Spleen (tissue), 7 donors: ENCODE data around the gene MACROH2A1.

Source experiments
- CTCF ChIP-seq, 11 experiments: fragments of 200-600 bp in 7 of 11; fragments of 450-650 bp in 4 of 11; sonication (generic) in 4 of 11; IDR thresholded peaks in 8 of 11; conservative IDR thresholded peaks in 3 of 11; 1 replicate in 7 of 11; 2 replicates in 4 of 11; pipeline versions ENCODE4 v1.4.0 to v1.8.0; 2016 to 2021; ENCODE audit warnings: antibody characterized with exemption in 11 of 11, inconsistent platforms in 4 of 11, mild to moderate bottlenecking in 1 of 11
- POLR2A ChIP-seq, 3 donors: fragments of 450-650 bp; IDR thresholded peaks; one replicate each; pipeline ENCODE4 v1.5.1; 2017; ENCODE audit warnings: antibody characterized with exemption in 3 of 3, mild to moderate bottlenecking in 1 of 3
- POLR2AphosphoS5 ChIP-seq, 3 donors: sonication (generic); formaldehyde crosslinking; IDR thresholded peaks; one replicate each; pipeline ENCODE4 v1.5.1; 2017; ENCODE audit warnings: antibody characterized with exemption in 3 of 3
- donor health status: DM: no; HTN: no; CAD: no; lungs with moderate emphysema.
- donor health status: DM: no; HTN: no; CAD: no.
- donor health status: DM: no; HTN: no; CAD: no.

GRCh38 chr5:135445306-135445985, 46.4 kb upstream of the MACROH2A1 start:
- TF ChIP-seq CTCF (IDR thresholded peaks at IDR 0.05 in 8 of 11, conservative IDR thresholded peaks at IDR 0.05 in 3 of 11) (no peak), POLR2A (IDR thresholded peaks at IDR 0.05) (no peak), POLR2AphosphoS5 (IDR thresholded peaks at IDR 0.05) (no peak)
